Measurements from ENCODE around the gene TTC39A. TPM values are rescaled to one million over a fixed set of nuclear protein-coding genes. Genes with fewer than 3 reads are reported as not detected.

Gene TTC39A
- total and polyA plus RNA-seq, 8 donors, result 10.5 to 28.4 (median 16.0) TPM

GRCh38 chr1:51311826-51312225, 18.5 kb downstream of the TTC39A start:
- H3K27ac ChIP-seq, result no peak overlapping the region
- H3K36me3 ChIP-seq, result peaks cover 0 to 11% (median 0%) of the 10 kb centered on the region in 3 donors
- H3K4me3 ChIP-seq, result no peak overlapping the region
- TF ChIP-seq, protein P1, sequence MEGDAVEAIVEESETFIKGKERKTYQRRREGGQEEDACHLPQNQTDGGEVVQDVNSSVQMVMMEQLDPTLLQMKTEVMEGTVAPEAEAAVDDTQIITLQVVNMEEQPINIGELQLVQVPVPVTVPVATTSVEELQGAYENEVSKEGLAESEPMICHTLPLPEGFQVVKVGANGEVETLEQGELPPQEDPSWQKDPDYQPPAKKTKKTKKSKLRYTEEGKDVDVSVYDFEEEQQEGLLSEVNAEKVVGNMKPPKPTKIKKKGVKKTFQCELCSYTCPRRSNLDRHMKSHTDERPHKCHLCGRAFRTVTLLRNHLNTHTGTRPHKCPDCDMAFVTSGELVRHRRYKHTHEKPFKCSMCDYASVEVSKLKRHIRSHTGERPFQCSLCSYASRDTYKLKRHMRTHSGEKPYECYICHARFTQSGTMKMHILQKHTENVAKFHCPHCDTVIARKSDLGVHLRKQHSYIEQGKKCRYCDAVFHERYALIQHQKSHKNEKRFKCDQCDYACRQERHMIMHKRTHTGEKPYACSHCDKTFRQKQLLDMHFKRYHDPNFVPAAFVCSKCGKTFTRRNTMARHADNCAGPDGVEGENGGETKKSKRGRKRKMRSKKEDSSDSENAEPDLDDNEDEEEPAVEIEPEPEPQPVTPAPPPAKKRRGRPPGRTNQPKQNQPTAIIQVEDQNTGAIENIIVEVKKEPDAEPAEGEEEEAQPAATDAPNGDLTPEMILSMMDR (IDR thresholded peaks at IDR 0.05), result no peak
- no peak for DNase-seq
- FAIRE-seq, result no peak
- no peaks in the 10 kb centered on the region for H3K9me3 ChIP-seq
- no peak for ATAC-seq
- no peaks in the 10 kb centered on the region for H3K27me3 ChIP-seq
- H3K4me1 ChIP-seq, result peaks cover 6 to 32% (median 21%) of the 10 kb centered on the region in 3 donors
- 95 to 97% methylated on average over 5 of the region's 5 CpGs for WGBS, 2 donors
- intact Hi-C loops (cut with DNase I), result no loop called here

DNA sequence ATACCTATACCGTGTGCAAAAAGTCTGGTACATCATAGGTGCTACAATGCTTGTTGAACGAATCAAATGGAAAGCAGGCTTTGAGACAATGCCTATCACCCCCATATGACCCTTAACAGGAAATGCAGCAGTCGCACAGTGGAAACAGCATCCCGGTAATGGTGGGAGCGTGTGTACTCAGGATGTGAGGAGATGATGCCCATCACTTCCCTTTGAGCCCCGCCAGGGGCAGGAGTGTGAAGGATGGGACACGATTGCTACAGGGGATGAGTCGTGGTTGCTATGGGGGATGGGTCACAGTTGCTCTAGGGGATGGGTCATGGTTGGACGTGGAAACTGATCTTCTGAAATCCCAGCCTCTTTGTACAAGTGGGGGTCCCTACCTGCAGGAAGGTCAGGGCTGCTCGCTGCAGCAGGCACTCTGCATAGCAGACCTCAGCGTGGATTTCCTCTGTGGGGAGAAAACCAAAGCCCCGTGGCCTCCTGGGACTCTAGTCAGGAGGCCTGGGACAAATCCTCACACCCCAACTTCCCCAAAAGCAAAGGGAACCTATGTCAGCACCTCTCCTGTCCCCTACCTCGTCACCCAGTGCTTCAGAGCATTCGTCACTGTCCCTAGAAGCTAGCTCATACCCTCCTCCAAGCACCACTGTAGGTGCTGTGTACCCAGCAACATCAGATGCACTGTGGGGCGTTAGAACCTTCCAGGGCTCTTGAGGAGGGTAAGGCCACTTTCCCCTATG, 19.3 kb downstream of the TTC39A start:
- H3K4me3 ChIP-seq, result no peak overlapping the region
- no peaks in the 10 kb centered on the region for H3K9me3 ChIP-seq
- H3K27ac ChIP-seq, result no peak overlapping the region
- FAIRE-seq (no peak), DNase-seq (no peak), ATAC-seq (no peak)
- H3K27me3 ChIP-seq, result no peaks in the 10 kb centered on the region
- TF ChIP-seq, protein P1 (IDR thresholded peaks at IDR 0.05), result no peak
- WGBS, 2 donors, result 83 to 86% methylated on average over 15 of the region's 15 CpGs
- intact Hi-C loops (cut with DNase I), result no loop called here
- H3K36me3 ChIP-seq, result peaks cover 0 to 11% (median 0%) of the 10 kb centered on the region in 3 donors
- H3K4me1 ChIP-seq, result peaks cover 0 to 27% (median 13%) of the 10 kb centered on the region in 3 donors

DNA sequence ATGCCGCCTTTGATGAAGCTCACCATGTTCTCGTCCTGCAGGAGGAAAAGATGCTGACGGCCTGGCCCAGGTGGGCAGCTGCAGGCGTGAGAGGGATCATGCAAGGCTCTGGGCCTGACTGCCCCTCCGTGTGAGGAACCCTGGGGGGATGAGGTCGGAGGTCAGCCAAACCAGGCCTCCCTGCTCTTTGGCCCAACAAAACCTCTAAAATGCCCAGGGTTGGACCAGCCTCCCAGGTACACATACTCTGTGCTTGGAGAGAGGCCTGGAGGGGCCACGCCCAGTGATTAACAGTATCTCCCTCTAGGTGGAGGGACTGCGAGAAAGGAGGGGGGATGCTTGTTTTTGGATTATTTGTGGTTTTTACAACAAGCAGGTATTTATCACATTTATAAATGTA, 21.1 kb downstream of the TTC39A start:
- Histone ChIP-seq H3K27me3 (no peaks in the 10 kb centered on the region), H3K9me3 (no peaks in the 10 kb centered on the region), H3K27ac (no peak overlapping the region), H3K4me1 (peaks cover 11 to 27% (median 12%) of the 10 kb centered on the region in 3 donors), H3K4me3 (no peak overlapping the region), H3K36me3 (peaks cover 0 to 11% (median 0%) of the 10 kb centered on the region in 3 donors)
- TF ChIP-seq, protein P1 (IDR thresholded peaks at IDR 0.05), result no peak
- intact Hi-C loops (cut with DNase I), result no loop called here
- no peak for ATAC-seq
- WGBS, 2 donors, result 89 to 93% methylated on average over 8 of the region's 8 CpGs
- DNase-seq, result no peak
- FAIRE-seq, result no peak

DNA sequence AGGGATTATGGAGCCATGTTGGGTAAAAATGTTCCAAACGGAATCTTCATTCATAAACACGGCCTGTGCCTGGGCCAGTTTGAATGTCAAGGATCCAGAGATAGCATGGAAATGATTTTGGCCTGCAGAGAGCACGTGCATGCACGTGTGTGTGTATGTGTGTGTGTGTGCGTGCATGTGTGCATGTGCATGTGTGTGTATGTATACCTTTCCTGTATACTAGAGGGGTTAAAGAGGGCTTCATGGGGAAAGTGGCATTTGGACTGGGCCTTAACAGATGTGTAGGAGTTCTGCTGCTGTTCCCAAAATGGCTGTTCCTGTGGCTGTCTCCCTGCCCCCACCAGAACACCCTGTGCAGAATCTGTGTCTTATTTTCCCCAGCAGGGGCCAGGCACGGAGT, 21.7 kb downstream of the TTC39A start:
- Histone ChIP-seq H3K27ac (no peak overlapping the region), H3K27me3 (no peaks in the 10 kb centered on the region), H3K36me3 (peaks cover 0 to 11% (median 0%) of the 10 kb centered on the region in 3 donors), H3K4me1 (peaks cover 8 to 24% (median 11%) of the 10 kb centered on the region in 3 donors), H3K9me3 (no peaks in the 10 kb centered on the region), H3K4me3 (no peak overlapping the region)
- no peak for DNase-seq
- TF ChIP-seq, protein P1 (IDR thresholded peaks at IDR 0.05), result no peak
- intact Hi-C loops (cut with DNase I), result no loop called here
- WGBS, 2 donors, result 93% methylated on average over 6 of the region's 6 CpGs
- ATAC-seq, result no peak
- FAIRE-seq, result no peak

- Histone ChIP-seq H3K9me3 (no peaks in the 10 kb centered on the region), H3K27ac (no peak overlapping the region), H3K27me3 (no peaks in the 10 kb centered on the region), H3K4me1 (peaks cover 6 to 22% (median 11%) of the 10 kb centered on the region in 3 donors), H3K4me3 (no peak overlapping the region), H3K36me3 (peaks cover 0 to 9% (median 0%) of the 10 kb centered on the region in 3 donors)
- 85 to 91% methylated on average over 5 of the region's 5 CpGs for WGBS, 2 donors
- ATAC-seq (no peak), FAIRE-seq (no peak), DNase-seq (no peak)
- intact Hi-C loops (cut with DNase I), result no loop called here
- TF ChIP-seq, protein P1 (IDR thresholded peaks at IDR 0.05), result no peak
These were observed 23.4 kb downstream of the TTC39A start for GRCh38 chr1:51306950-51307349.

Data from pancreas (tissue), 10 donors.